Activated T-cell treated with anti-CD3 and anti-CD28 coated beads for 48 hours (primary cell): ENCODE data around the gene APOA1.

Source experiments
- DNase-seq: peaks from one replicate; pipeline ENCODE4 v3.0.0-alpha.2; 2020; ENCODE audit warnings: low read depth

The APOA1 gene

DNA sequence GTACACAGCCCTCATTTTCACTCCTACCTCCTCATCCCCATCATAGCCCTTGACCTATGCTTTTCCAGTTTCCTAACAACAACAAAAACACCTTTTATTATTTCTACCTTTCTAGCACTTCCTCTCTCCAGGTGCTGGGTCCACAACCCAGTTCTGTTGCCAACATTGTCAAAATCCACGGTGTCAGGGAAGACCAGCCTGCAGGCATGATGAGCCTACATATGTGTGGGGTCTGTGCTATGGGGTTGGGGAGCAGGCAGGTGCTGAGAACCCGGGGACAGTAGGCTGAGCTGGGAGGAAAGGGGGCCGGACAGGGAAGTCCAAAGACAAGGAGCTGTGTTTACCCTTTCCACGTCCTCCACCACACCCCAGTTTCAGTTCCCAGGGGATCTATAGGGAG is 48.9 kb downstream of the APOA1 start:
- DNase-seq: no peak

DNA sequence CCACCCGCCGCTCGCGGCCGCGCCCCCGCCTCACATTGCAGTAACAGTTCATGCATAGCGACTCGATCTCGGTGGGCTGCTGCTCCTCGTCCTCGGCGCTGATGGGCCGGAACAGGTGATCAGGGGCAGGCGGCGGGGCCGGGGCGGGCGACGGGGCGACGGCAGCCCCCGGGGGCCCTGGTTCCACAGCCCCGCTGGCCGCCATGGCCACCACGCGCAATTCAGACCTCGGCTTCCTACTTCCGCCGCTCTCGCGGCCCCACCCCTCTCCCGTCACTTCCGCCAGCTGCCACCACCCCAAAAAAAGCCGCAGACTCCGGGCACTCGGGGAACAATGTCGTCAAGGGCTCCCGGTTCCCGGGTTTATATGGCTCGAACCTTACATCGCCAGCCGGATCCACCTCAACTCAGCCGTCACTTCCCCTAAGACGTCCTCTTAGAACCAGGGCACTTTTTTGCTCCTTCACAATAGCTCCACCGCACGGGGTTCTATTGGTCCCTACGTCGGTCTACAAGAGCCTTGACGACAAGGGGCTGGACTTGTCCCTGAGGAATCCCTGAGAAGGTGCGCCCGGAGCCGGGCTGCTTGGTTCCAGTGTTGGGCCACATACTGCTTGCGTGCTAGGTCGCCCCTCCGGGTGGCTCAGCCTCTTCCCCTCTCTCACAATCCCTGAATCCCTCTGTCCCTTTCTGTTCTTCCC is 49.5 kb downstream of the APOA1 start, which contains the start of gene ZPR1:
ZPR1 (minus strand) TSS at position 238 of the 701 bp plus-strand sequence; CDS start at position 205, 33 bp downstream.
- DNase-seq: peak; percentile 80

DNA sequence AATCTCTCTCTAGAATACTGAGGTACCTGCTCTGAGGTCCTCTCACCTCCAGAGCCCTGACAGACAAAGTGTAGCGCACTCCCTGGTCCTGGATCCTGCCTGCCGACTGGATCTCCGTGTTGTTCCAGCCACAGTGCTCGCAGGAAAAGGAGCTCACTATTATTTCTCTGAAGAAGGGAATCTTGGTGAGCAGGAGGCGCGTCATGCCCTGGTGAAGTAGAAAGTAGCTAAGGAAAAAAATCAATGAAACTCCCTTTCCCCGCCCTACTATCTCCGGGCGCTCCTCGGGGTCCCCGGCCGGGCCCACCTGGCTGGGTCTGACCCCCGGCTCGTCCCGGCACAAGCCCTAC is 50.0 kb downstream of the APOA1 start:
- no peak for DNase-seq

DNA sequence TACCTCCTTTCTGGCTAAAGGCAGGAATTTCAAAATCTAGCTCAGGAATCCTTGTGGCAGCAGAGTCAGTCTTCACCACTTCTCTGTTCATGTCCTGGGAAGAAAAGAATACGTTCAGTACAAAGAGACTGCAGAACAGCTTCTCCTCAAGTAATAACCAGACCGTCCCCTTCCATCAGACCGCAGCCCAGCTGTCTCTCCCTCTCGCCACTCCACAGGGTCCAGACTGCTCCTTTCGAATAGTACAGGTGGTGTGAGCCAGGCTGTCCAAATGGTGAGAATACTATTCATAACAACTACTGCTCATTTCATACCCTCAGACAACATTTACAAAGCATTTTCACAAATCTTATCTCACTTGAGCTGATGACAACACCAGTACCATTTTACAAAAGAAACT is 50.5 kb downstream of the APOA1 start:
- DNase-seq: no peak

DNA sequence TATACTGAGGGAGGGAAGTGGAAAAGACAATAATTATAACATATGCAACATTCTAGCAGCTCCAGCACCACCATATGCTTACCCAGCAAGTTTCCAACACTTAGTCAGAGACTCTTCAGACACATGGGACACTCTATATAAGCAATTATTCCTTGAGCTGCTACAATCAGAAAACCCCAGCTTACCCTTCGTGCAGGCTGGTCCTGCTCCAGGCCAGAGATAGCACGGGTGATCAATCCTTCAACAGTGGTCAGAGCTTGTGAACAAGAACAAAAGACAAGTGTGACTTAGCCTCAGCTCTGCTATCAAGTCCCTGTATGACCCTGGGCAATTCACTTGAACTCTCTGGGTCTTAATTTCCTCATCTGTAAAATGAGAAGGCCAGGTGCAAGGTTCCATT is 51.1 kb downstream of the APOA1 start:
- DNase-seq: no peak
